ENCODE data around the gene CNNM1. TPM values are rescaled to one million over a fixed set of nuclear protein-coding genes. Genes with fewer than 3 reads are reported as not detected.

Gene CNNM1
- total RNA-seq, 1 experiment from 2014 or later: 2.2 TPM

DNA sequence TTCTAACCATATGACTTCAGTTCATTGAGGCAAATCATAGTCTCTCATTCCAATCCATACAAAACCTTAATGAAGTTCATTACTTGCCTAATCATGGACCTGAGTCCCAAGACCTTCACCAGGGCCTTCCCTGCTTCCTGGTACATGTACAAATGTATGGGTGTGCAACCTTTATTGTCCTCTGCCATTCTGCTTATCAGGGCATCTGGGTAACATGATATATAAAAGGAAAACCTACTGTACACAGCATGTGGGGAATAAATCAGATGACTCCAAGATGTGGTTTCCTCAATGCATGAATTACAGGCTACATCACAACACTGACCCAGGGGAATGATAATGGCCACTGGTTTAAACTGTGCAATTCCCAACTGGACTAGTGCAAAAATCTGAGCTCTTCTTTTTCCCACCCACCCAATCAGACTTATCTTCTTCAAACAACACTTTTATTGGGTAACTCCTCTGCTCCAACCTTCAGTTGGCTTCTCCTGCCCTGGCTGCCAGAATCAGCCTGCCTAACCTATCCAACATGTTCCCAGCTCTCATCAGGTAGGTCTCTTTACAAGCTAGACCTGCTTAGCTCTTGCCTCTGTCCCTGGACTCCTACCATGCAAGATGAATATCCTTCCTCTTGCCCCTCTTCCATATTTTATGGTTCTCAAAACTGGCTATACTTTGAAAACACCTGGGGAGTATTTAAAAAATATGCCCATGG, 89.9 kb downstream of the CNNM1 start:
- no peak for DNase-seq (ENCODE audit: low read depth)

DNA sequence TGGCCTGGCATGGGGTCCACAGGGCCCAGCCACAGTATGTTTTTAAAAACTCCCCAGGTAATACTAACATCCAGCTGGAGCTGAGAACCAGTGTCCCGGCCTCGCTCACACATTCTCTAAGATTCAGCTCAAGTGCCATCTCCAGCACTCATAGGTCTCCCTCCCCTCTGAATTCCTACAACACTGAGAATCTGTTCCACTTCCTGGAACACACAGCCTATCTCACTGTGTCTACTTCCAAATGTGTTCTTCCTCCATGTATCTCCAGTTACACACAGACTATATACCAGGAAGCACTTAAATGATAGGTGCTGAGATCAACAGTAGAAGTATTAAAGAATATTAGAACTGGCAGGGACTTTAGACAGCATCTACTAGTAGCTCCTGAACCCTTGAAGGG, 90.5 kb downstream of the CNNM1 start:
- no peak for DNase-seq (ENCODE audit: low read depth)

DNA sequence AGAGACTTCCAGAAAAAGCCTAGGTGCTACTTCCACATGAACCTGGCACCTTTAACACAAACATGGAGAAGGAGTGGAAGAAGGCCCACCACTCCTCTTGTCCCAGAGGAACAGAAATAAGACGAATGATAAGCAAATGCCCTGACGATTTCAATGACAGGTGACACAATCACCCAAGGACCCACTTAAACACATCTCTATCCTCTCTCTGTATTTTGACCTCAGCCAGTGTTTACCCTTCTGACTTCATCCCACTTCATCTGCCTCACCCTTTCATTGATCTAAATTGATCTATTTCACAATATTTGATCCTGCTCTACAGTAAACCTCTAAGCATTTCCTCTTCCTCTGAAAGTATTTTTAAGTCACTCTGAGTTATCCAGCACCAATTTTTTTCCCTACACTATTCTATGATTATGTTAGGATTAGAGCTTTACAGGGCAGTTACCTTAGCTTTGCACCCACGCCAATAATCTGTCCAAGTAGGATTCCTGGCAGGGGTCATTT, 92.1 kb downstream of the CNNM1 start:
- no peak for DNase-seq (ENCODE audit: low read depth)

DNA sequence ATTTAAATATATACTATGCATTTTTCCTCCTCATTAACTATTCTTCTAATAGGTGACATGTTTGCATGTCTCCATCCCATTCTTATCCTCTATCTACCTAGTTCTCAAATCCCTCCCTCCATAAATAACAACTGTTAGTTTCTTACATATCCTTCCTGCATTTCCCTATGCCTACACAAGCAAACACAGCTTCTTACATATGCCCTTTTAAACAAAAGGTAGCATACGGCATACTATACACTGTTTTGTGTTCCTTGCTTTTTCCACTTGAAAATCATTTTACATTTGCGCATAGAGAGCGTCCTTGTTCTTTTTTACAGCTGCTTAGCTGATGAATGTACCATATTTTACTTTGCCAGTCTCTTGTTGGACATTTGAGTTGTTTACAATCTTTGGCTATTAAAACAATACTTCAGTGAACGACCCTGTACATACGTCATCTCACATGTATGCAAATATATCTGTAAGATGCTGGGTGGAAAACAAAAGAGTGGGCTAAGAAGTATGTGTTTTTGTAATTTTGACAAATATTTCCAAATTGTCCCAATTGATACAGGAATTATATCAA, 93.5 kb downstream of the CNNM1 start:
- no peak for DNase-seq (ENCODE audit: low read depth)

DNA sequence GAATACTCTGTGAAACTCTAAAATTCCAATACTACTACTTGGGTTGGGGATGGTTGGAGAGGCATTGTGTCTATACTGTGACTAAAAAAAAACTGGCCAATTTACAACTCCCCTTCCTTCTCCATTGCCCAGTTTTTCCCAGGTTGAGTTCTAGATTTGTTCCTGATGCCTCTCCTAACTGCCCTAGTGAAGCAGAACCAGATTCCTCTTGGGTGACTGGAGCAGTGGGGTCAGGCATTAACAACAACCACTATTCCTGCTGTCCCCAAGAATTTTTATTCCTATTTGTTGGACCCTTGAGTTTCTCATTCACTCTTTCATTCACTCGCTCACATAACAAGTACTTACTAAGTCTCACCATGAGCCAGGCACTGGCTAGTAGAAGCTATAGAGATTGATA, 95.5 kb downstream of the CNNM1 start:
- DNase-seq (ENCODE audit: low read depth): no peak

DNA sequence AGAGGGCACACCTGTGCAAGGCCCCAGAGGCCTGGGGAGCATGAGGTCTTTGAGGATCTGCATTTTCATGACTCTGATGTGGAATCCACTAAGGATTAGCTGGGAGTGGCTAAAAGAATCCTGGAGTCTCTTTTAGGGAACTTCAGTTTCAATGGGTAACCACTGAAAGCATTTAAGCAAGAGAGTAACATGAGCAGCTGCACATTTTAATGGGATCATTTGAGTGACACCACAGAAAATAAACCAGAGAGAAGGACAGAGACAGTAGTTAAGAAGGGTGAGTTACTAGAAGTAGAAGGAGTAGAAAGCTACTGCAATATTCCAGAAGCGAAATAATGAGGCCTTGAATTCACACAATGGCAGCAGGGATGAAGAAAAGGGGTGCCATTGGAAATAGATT, 96.0 kb downstream of the CNNM1 start:
- DNase-seq (ENCODE audit: low read depth): no peak

DNA sequence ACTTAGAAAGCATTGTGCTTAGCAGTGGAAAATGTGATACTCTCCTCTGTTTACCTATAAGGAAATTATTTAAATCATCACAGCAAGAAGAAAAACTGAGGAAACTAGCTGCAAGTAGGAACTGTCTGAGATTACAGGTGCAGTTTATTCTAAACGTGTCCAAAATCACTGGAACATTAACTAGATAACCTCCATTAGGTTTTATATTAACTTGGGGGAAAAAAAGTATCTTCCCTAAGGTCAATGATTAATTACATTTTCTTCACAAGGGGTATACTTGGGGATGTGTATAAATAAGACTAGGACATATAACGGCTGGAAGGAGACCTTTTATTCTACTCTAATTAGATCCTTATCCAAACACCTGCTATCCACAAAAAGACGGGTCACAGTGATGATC, 97.5 kb downstream of the CNNM1 start:
- no peak for DNase-seq (ENCODE audit: low read depth)

DNA sequence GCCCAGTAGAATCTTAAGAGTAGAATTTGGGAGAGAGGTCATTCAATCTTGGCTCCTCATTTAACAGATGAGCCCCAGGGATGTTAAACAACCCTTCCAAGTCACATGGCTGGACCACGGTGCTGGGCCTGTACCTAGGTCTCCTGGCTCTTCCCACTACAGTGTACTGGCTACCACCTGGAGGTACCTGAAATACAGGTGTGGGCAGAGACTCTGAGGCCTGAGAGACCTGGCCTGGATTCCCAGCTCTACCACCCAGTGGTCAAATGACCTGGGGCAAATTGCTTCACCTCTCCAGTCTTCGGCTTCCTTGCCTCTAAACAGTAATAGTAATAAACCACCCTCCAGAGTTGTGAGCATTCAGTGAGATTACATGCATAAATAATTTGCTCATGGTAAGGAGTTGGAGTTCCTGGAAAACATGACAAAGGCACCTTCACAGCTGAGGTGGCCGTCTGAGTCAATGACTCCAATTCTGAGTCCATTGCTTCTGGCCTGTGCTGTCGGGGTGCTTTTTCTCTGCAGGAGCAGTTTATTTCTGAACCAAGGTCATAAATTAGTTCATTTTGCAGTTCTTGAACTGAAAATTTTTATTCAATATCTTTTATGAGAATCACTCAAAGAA, 98.5 kb downstream of the CNNM1 start:
- no peak for DNase-seq (ENCODE audit: low read depth)

DNA sequence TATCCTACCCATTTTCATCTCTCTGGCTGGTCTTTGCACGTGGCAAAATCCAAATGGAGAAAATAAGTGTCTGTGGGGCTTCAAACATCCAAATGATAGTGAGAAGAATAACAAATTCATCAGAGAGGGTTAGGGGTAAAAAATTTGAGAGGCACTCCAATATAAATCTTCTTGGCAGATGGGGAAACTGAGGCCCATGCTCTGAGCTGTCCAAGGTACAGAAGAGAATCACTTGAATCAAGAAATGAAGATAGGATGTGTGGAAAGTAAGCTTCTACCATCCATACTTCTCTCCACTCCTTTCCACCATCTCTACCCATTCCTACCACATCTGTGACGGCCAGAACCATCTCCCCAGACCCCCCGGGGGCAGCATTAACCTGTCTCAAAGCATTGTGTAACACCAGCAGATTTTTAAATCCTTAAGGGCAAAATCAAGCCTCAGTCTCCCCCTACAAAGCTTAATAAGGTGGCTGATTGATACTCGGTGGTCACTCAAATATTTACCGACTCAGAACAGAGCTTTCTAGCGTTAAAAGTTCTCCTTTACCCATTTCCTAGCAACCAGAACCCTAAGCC, 100.5 kb downstream of the CNNM1 start:
- no peak for DNase-seq (ENCODE audit: low read depth)

DNA sequence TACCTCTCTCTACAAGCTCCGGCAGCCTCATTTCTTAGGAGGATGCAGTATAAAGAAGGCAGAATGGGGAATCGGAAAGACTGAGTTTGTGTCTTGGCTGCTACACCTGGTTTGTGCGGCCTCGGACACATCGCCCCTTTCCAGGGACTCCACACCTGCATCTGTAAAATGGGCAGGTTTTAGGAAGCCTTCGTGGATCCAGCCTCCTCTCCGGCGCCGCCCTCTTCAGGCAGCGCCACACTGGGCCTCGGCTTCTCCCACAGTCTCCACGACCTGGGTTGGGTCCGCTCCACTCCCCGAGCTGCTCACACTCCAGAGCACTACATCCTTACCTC, 100.9 kb downstream of the CNNM1 start:
- DNase-seq (ENCODE audit: low read depth): no peak

DNA sequence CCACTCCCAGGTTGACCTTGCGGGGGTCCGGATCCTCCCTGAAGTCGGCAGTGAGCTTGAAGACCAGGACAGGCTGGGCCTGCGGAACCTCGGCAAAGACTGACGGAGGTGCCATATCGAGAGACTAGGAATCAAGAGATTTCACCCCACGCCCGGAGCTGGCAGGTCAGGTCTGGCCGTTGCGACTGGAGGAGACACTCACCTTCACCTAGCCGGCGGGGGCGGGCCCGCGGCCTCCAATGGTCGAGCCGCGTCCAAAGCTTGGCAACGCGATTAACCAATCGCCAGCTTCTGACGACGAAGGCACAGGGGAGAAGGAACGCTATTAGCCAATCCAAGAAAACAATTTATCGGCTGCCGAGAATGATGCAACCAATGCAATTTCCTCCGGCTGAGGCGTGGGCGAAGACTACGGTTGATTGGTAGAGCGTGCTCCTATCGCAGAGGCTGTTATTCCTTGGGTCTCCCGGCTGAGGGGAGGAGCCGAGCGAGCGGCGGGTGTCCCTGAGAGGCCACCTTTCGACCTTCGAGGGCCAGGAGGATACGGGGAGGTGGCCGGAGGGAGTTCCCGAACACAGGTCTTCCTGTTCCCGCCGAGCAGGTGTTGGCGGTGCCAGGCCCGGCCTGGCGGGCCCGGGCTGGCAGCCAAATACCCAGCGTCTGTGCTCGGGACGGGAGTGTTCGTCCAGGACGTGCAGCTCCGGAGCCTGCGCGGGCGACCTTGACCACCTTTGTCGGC, 101.5 kb downstream of the CNNM1 start, which contains the start of gene GOT1:
Gene GOT1 (minus strand): TSS at position 174 of the 739 bp plus-strand sequence. CDS start 59 bp downstream, at position 115.
- DNase-seq (ENCODE audit: low read depth): peak; percentile 98

DNA sequence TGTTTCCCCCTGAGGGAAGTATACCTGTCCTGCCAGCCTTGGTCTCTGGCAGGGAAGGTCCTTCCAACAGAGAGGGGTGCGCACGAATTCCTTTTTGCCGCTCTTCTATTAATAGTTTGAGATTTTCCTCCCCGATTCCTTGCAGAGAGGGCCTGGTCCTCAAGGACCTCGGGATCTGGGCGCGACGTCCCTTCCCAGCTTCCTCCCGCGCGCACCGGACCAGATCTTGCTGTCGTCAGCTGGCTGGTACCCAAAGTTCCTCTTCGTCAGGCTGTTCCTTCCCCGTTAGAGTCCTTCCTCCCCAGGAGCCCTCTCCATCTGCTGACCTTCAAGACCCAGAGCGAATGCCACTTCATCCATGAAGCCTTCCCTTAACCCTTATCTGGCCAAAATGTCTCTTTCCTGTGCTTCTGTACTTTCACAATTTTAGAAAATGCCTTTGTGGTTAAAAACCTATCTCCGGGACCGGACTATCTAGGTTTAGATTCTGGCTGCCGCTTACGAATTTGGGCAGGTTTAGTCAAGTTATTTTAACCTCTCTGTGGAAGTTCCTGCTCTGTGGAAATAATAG, 102.1 kb downstream of the CNNM1 start:
- peak; percentile 50 for DNase-seq (ENCODE audit: low read depth)

DNA sequence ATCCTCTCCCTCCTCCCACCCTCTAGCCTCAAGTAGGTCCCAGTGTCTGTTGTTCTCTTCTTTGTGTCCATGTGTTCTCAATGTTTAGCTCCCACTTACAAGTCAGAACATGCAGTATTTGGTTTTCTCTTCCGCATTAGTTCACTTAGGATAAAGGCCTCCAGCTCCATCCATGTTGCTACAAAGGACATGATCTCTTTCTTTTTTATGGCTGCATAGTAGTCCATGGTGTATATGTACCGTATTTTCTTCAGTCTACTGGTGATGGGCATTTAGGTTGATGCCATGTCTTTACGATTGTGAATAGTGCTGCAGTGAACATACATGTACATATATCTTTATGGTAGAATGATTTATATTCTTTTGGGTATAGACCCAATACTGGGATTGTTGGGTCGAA, 102.9 kb downstream of the CNNM1 start:
- no peak for DNase-seq (ENCODE audit: low read depth)

DNA sequence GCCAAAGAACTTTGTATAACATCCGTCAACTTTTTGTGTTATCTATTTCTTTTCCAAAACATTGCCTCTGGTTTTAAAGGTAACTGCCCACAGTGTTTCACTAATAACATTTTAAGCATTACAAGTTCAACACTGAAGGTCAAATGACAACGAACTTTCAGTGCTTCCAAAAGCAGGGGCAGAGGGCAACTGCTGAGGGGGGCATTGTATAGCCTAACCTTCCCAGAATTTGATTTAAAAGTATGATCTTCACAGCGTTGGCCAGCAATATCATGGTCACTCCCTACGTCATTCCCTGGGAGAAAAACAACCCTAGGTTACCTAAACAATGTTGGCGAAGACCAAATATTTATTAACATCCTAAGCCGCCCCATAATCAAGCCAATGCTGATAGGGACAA, 103.7 kb downstream of the CNNM1 start:
- DNase-seq (ENCODE audit: low read depth): no peak

DNA sequence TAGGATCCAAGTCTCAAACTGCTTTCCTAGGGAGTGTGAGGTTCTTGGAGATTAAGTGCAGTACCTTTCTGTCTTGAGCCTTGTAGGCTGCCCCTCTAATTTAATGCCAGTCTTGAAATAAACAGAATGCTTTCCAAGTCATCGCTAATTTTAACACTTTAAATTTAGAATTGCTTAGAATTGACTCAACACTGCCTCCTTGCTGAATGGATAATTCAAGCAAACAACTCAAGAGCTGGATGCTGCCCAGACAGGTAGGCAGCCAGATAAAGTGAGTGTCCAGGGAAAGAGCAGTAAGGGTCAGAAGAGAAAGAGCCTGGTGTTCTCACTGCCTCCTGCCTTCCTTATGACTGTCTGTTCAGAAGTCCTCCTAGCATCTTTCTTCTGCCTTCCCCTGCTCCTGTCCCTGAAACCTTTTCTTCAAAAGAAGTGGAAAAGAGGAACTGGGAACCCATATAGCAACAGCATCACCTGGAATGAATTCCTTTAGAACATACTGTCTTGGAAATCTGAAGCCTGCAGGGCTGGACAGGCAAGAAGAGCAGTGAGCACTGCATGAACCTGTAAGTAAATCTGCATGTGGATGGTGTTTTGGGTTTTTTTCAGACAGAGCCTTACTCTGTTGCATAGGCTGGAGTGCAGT, 104.3 kb downstream of the CNNM1 start:
- no peak for DNase-seq (ENCODE audit: low read depth)

DNA sequence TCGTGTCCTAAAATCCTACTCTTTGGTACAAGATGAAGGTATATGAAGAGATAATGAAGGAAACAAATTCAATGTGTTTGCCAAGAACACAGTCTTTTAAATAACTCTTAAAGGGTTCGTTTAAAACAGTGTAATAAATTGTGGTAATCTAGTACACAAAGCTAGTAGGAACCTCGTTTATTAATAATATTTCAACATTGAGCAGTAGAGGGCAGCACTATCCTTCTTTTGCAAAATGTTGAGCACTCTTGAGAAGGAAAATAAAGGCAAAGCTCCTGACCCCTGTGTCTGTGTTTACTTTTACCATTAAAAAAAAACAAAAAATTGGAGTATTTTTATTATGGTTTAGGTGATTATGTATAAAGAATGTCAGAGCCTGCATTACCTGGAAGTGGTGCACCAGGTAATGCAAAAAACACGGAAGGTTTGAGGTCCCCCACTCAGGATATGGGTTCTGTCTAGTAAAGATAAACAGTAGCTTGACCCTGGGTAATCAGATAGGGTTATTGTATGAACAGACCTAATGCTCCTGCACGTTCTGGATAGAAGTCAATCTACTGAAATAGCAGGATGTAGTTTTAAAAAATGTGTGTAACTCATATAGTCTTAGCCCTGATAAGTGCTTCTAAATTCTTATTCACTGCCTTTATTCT, 107.0 kb downstream of the CNNM1 start:
- DNase-seq (ENCODE audit: low read depth): peak; percentile 42

DNA sequence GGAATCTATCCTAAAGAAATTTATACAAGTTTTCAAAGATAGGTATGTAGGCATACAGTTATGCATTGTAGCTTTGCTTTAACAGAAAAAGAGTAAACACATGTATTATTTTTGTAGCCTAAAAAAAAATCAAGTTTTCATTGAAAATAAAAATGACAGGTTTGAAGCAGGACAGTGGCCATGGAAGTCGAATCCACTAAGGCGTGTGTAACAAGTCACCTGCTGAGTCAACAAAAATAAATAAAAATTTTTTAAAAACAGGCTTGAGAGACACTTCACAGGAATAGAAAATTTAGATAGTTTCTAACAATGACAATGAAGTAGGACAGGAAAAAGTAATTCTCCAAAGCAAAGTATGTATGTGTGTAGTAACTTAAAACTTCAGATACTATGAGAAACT, 109.7 kb downstream of the CNNM1 start:
- DNase-seq (ENCODE audit: low read depth): no peak

DNA sequence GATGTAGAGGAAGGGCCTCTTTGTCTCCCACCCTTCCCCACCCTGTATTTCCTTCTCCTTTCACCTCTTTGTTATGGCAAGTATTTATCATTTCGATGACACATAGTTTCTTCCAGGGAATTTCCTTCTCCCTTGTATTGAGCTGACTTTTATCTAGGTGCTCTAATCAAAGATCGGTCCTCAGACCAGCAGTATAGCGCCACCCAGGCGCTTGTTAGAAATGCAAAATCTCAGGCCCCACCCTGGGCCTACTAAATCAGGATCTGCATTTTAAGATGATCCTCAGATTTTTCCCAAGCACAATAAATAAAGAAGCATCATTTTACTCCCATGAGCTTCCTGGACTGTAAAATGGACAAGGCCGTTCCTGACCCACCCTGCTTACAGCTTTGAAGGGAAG, 113.2 kb downstream of the CNNM1 start:
- no peak for DNase-seq (ENCODE audit: low read depth)

DNA sequence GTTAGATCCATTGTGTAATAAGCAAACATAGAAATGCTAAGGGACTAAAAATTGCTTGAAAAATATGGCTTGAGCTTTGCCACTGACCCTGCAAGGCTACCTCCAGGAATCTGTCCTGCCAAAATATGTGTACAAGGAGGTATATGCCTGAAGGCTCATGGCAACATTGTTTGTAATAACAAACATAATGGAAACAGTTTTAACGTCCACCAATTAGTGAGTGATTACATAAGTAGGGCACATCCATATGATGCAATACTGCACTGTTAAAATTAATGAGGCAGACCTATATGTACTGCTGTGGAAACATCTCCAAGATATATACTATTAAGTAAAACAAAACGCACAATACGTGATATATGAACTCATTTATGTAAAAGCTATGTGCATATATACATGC, 114.3 kb downstream of the CNNM1 start:
- DNase-seq (ENCODE audit: low read depth): no peak
